ENCODE results near the gene GPX4.

GPX4 gene

GRCh38 chr19:1072371-1073015, 31.3 kb upstream of the GPX4 start:
- TF ChIP-seq, protein P1, sequence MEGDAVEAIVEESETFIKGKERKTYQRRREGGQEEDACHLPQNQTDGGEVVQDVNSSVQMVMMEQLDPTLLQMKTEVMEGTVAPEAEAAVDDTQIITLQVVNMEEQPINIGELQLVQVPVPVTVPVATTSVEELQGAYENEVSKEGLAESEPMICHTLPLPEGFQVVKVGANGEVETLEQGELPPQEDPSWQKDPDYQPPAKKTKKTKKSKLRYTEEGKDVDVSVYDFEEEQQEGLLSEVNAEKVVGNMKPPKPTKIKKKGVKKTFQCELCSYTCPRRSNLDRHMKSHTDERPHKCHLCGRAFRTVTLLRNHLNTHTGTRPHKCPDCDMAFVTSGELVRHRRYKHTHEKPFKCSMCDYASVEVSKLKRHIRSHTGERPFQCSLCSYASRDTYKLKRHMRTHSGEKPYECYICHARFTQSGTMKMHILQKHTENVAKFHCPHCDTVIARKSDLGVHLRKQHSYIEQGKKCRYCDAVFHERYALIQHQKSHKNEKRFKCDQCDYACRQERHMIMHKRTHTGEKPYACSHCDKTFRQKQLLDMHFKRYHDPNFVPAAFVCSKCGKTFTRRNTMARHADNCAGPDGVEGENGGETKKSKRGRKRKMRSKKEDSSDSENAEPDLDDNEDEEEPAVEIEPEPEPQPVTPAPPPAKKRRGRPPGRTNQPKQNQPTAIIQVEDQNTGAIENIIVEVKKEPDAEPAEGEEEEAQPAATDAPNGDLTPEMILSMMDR (IDR thresholded peaks at IDR 0.05): no peak
- Mint-ChIP-seq H3K36me3 (ENCODE audit: low read depth) (peaks cover 6% of the 10 kb centered on the region), H3K27me3 (ENCODE audit: low read depth, poor library complexity) (peaks cover 50% of the 10 kb centered on the region), H3K9me3 (no peaks in the 10 kb centered on the region), H3K4me1 (peaks cover 18% of the 10 kb centered on the region), H3K4me3 (peak overlapping the region; percentile 82), H3K27ac (no peak overlapping the region)
- DNase-seq: no peak

- Mint-ChIP-seq H3K36me3 (ENCODE audit: low read depth) (peaks cover 6% of the 10 kb centered on the region), H3K9me3 (no peaks in the 10 kb centered on the region), H3K27me3 (ENCODE audit: low read depth, poor library complexity) (peaks cover 42% of the 10 kb centered on the region), H3K4me3 (no peak overlapping the region), H3K4me1 (peaks cover 18% of the 10 kb centered on the region), H3K27ac (no peak overlapping the region)
- TF ChIP-seq, protein P1 (IDR thresholded peaks at IDR 0.05): no peak
- DNase-seq: no peak
Measured at GRCh38 chr19:1073063-1073955, 30.5 kb upstream of the GPX4 start.

DNA sequence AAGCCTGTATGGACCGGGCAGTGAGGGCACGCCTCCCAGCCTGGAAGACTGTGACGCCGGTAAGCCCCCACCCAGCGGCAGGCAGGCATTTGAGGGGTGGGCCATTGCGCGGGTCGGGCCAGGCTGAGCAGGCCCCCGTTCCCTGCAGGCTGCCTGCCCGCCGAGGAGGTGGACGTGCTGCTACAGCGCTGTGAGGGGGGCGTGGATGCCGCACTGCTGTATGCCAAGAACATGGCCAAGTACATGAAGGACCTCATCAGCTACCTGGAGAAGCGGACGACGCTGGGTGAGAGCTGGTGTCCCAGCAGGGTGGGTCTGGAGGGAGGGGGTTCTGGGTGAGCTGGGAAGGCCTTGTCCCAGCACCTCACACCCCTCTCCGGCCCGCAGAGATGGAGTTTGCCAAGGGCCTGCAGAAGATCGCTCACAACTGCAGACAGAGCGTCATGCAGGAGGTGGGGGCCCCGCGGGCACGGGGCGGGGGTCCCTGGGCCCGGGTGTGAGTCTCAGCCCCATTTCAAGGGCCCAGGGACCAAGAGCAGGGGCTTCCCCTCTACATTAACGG, 29.8 kb upstream of the GPX4 start:
- no peaks in the 10 kb centered on the region for H3K9me3 Mint-ChIP-seq
- H3K4me1 Mint-ChIP-seq: peaks cover 13% of the 10 kb centered on the region
- H3K27me3 Mint-ChIP-seq (ENCODE audit: low read depth, poor library complexity): peaks cover 35% of the 10 kb centered on the region
- H3K4me3 Mint-ChIP-seq: no peak overlapping the region
- peaks cover 6% of the 10 kb centered on the region for H3K36me3 Mint-ChIP-seq (ENCODE audit: low read depth)
- no peak overlapping the region for H3K27ac Mint-ChIP-seq
- TF ChIP-seq, protein P1 (IDR thresholded peaks at IDR 0.05): no peak
- DNase-seq: no peak

GRCh38 chr19:1074544-1075283, 29.1 kb upstream of the GPX4 start:
- H3K4me3 Mint-ChIP-seq: no peak overlapping the region
- TF ChIP-seq, protein P1 (IDR thresholded peaks at IDR 0.05): no peak
- H3K9me3 Mint-ChIP-seq: no peaks in the 10 kb centered on the region
- no peak for DNase-seq
- H3K4me1 Mint-ChIP-seq: peaks cover 13% of the 10 kb centered on the region
- peaks cover 28% of the 10 kb centered on the region for H3K27me3 Mint-ChIP-seq (ENCODE audit: low read depth, poor library complexity)
- peaks cover 6% of the 10 kb centered on the region for H3K36me3 Mint-ChIP-seq (ENCODE audit: low read depth)
- no peak overlapping the region for H3K27ac Mint-ChIP-seq

- no peak overlapping the region for H3K4me3 Mint-ChIP-seq
- DNase-seq: no peak
- no peaks in the 10 kb centered on the region for H3K9me3 Mint-ChIP-seq
- H3K36me3 Mint-ChIP-seq (ENCODE audit: low read depth): peaks cover 6% of the 10 kb centered on the region
- H3K4me1 Mint-ChIP-seq: peaks cover 13% of the 10 kb centered on the region
- TF ChIP-seq, protein P1 (IDR thresholded peaks at IDR 0.05): no peak
- H3K27me3 Mint-ChIP-seq (ENCODE audit: low read depth, poor library complexity): peaks cover 16% of the 10 kb centered on the region
- no peak overlapping the region for H3K27ac Mint-ChIP-seq
Measured at GRCh38 chr19:1076046-1076386, 27.8 kb upstream of the GPX4 start.

Measured in nephron progenitor cell (in vitro differentiated cells).